Mucosa of gallbladder (tissue), 1 donor: Measurements from ENCODE around the gene LCLAT1. TPM values are rescaled to one million over a fixed set of nuclear protein-coding genes. Genes with fewer than 3 reads are reported as not detected.

Experiments used
- DNase-seq: peaks from one replicate; pipeline ENCODE4 v3.0.0-alpha.2; 2020; ENCODE audit warnings: low spot score
- total RNA-seq: library from RNA; stranded (reverse); gene quantifications from one replicate; pipeline ENCODE4 v1.2.1, GENCODE V29; 2021
- donor health status: DM: no; HTN: no; CAD: no.

LCLAT1 gene
- total RNA-seq: 40.7 TPM

DNA sequence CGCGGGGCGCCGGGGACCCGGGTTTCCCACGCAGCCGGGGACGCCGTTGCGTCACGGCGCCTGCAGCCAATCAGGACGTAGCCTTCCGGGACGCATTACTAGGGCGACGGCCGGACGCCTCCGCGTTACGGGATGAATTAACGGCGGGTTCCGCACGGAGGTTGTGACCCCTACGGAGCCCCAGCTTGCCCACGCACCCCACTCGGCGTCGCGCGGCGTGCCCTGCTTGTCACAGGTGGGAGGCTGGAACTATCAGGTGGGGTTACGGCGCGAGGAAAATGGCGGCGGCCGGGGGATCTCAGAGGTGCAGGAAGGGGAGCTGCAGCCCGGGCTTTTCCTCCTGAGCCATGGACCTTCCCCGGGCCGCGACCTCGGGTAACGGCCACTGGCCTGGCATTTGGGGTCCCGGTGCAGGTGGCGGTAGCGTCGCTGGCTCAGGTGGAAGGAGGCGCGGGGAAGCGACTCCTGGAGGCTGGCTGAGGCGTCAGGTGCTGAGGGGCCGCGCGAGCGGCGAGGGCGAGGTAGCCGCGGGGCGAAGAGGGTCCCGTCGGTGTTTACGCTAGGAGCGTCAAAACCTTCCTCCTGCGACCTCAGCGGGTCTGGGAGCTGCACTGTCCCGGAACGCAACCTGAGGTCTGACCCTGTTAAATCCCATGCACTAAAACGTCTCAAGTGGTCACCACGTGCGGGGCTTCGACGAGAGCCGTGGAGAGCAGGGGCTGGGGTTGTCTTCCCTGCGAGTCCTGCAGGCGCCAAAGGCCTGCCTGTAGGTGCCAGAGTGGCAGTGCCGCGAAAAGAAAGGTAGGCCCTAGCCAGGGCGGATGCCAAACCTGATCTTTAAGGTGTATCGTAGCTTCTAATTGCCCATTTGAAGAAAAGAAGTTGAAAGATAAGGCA, at the start of gene LCLAT1:
TSS of gene LCLAT1 (plus strand) at position 98 of the 897 bp plus-strand sequence. CDS start 78,345 bp downstream, outside the sequence.
- peak; percentile 83 for DNase-seq

DNA sequence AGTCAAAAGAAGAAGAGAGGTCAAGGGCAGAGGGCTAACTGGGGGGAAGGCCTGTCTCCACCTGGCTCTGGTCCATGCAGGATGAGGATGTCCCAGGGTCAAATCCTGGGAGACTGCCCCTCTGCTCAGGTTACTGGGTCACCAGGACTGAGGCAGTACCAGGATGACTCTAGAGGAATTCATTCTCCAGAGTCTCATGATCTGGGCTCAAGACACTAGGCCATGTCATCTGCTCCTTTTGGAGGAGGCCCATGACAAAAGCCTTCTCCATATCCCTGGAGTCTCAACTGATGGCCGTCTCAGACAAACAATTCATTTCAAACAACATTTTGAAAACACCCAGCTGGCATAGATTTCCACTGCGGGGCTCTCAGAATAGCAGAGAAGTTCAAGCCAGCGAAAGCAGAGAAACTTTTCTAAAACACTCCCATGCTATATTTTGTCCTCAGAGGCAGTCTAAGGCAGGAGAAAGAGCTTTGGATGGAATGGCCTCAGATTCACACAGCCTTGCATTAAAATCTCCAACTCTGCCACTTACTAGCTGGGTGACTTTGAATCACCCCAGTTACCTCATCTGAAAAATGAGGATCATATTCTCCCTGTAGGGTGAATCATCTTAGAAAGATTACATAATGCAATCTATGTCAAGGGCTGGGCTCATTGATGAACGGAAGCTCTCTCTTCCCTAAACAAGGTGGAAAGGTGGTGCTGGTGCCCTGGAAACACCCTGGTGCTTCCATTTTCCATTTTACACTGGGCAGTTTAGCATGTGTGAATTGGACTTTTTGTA, 48.8 kb upstream of the LCLAT1 start:
- DNase-seq: no peak

DNA sequence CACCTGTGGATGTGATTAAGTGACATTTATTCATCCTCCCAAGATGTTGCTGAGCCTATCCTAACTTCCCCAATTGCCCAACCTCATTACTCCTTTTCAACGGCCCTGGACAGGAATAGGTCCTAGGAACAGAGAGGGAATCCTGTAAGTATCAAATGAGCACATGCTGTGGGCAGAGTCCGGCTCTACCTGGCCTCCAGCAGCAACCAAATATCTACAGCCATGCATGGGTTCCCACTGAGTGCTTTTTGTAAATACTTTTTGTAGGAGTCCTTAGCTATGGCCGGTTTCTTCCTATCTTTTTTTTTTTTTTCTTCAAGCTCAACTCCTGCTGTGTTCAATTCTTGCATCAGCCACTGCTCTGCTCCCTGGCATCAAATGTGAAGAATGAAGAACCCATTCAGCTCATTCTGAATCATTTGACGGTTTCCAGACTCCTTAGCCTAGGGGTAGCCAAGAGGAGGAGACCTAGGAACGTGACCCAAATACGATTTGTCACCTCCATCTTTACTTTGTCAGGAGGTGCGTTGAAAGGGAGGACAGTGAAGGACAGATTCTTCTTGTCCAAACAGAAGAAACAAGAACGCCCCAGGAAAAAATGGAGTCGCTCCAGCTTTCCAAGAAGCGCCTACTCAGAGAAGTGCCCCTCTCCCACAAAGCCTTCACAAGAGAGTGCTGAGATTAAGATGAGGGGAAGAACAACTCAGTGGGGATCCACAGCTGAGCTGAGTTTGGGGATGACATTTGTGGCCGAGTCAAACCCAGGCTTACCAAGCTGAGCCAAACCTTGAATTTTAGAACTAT, 46.7 kb upstream of the LCLAT1 start:
- no peak for DNase-seq

DNA sequence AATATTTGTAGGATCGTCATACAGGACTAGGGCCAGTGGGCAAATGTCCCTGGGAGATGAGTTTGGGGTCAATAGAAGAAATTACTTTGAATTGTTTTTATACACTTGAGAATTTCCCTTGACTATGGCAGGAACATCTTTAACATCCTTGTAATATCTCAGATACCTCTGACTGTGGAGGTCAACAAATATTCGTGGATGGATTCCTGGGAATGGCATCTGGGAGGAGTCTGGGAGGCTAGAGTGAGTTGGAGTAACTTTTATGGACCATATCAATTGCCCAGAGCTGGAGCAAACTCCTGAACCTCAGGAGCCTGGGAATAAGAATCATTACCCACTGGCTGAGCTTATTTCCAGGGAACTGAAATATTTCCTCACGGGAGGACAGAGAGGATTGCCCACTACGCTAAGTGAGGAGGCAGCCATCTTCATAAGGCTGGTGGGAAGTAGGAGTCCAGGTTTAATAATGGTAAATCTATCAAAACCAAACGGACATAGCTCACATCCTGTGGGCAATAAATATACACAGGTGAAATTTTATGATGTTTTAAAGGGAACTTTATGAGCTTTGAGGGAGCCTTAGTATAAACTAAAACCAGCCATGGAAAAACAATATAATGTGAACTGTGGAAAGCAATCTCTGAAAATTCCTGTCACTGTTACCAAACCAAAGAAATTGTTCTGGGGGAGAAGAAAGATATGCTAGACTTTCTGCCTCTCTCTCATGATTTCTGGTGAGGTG, 44.4 kb upstream of the LCLAT1 start:
- no peak for DNase-seq

DNA sequence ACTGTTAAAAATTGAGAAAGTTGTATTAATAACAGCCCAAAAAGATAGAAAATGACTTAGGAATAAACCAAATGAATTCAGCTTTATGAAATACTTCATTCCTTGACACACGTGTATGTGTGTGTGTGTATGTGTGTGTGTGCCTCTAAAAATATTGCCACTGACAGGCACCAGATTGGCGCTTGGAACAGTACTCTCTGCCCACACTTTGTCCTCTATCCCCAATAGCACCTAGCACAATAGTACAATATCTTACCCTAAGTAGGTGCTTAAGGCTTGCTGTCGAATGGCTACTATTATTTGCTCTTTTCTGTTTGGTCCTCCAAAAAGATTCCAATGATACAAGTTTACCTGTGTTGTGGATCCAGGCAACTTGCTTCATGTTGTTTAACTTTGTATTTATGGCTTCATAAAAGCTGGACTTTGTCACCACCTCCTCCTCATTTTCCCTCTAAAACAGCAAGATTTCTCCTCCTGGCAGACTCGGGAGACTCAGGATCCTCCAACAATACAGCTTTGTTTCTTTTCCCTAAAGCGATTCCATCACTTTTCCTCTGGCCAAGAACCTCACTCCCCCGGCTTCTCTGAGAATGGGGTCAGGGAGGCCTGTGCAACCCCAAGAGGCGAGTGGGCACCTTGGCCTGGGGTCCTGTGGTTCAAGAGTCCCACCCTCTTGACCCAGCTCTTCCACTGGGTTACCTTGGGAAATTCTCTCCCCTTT, 43.3 kb upstream of the LCLAT1 start:
- no peak for DNase-seq

DNA sequence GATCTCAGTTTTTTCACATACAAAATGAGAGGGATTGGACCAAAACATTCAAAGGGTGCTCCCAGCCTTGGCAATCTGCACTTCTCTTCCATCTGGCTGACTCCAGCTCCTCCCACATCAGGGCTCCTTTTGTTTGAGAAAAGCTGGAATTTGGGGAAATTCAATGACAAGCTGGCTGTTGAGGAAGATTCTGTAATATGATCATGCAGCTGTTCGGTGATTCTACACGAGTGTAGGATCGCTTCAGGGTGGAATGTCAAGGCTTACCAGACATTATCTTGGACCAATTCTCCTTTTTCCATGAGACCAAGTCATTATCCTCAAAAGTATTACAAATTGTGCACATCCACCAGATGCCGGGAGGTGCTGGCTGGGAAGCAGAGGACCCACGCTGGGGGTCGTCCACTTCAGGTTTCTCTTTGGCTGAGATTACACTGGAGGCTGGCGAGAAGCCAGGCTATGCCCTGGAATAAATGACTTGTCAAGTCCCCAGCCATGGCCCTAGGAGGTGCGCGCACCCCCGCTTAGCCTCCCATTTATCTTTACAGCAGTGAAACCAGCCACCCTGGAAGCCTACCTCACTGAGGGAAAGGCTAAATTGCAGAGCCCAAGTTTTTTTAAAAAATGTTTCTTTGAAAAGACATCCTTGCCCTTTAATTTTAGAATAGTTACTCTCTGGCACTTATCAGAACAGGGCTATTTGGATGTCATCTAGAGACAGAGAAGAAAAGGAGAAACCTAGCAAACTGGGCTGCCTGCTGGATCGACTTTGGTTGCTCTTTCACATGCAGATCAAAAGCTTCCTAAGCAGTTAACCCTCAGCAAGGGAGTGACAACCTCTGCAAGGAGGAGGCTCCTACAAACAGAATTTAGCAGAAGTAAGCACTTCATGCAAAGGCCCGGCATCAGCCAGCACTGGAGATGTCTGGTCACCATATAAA, 42.5 kb upstream of the LCLAT1 start:
- DNase-seq: no peak

DNA sequence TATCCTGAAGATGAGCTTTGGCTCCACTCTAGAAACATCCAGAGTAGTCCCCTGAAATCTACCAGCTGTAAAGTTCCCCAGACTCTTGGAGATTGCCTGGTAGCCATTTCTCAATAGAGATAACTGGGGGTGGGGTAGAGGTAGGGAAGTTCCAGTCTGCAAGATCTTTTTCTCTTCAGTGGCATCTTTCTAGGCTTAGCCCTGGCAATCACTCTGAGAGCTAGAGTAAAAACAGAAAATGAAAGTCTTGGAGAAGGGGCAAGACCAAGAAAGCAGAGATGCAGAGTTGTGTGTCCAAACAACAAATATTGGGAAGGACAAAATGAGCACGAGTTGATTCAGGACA, 41.8 kb upstream of the LCLAT1 start:
- DNase-seq: no peak

DNA sequence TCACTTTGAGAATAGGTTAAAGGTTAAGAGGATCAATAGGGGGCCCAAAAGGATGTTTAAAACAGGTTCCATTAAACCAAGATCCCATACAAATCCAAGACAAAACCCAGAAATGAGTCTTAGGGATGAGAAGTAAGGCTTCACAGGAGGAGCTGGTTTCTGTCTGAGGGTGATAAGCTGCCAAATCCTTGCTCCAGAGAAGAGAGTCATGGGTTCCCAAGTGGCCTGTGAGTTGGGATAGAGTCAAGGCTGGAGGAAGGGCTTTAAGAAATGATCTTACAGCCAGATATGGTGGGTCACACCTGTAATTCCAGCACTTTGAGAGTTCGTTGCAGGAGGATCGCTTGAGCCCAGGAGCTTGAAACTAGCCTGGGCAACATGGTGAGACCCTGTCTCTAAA, 40.2 kb upstream of the LCLAT1 start:
- DNase-seq: no peak

DNA sequence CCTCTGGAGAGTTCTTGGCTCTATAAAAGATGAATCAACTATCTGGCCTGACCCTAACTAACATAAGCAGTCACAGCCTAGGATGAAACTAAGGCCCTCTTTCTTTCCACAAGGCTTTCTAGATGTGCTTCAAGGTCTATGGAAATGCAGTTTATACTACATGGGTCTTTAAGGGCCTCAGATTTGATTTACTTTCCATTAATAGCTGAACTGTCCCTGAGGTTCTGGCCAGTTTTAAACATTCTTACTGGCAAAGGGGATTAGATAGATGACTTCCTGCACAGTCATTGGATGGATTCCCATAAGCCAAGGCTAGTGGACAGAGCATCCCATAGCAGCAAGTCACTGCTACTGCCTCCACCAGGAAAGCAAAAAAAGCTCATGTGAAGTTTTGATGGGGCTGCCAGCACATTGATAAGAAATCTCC, 38.1 kb upstream of the LCLAT1 start:
- DNase-seq: no peak

DNA sequence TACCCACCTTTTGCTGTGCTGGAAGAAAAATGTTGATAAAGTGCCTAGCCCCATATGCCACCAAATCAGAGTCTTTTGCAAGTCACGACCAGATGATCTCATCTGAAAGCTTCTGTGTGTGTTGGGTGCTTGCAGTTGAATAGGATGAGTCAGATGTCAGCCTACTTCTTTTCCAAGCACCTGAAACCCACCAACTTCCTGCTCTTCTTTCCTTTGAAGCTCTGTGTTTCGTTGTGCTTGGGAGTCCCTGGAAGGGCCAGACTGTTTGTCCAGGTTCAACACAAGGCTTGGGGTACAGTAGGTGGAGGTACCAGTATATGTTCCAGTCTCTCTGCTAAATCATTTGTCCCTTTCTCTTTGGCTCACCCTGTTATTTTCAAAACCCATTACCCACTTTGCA, 36.8 kb upstream of the LCLAT1 start:
- no peak for DNase-seq

DNA sequence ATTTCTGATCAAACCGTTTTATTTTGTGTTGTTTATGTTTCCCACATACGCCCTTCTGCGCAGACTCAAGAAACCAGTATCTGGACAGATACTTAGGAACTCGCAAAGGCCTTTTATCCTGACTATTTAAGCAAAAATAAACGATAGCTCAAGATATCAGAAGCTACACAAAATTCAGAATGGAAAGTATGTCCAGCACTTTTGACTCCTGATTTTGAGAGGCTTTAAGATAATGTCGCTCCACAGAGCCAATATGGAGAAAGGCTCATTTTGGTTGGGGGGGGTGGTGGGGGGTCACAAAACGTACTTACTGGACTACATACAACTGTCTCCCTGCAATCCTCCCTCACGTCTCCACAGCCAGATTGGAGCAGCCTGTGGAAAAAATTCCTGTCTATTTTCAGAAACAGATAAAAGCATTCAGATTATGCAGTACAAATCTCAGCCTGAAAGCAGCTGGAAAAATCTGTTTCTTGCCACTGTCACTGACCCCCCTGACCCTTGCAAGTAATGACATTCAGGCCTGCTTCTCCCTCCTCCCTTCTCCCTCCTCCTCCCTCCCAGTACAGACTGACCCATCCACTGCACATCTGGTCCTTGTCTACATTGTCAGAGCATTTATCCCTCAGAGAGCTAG, 34.9 kb upstream of the LCLAT1 start:
- peak; percentile 63 for DNase-seq

DNA sequence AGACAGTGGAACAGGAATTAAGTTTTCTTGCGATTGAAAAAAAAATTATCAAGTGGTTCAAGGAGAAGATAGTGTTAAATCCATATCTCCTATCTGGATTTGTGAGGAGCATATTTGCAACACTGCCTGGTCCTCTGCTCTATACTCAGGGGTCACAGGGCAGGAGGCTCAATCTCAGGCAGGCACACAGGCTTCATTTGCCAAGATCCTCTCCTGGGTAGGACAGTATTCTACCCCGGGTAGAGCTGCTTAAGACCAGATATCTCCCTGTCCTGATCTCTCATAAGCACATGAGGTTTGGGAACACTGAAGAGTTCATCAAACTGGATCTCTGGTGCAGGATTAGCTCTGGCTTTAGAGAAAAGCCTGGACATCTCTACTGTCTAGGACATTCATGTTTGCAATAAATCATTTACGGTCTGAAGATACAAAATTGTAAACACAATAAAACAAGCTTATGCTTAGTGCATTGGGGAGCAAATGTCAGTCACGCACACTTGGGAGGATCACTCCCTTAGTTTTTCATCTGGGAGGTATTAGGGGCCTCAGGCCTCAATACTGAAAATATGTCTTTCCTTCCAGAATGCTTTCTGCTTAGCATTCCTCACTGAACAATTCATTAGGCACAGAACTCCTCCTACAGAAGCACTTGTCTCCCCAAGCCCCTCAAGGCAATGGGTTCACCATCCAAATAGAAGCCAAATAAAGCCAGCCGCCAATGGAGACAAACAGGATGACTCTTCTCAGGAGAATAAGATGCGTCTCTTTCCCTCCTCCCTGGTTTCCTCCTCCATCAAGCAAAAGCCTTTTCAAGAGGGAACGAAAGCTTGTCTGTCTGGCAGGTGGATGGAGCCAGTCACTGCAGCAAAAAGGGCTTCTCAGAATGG, 34.1 kb upstream of the LCLAT1 start:
- DNase-seq: no peak

DNA sequence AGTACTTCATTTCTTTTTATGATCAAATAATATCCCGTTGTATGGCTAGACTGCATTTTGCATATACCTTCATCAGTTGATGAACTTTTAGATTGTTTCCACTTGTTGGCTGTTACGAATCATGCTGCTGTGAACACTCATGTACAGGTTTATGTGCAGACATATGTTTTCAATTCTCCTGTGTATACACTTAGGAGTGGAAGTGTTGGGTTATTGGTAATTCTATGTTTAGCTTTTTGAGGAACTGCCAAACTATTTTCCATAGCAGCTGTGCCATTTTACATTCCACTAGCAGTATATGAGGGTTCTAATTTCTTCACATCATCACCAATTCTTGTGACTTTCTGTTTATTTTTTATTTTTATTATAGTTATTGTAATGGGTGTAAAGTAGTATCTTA, 32.1 kb upstream of the LCLAT1 start:
- no peak for DNase-seq

DNA sequence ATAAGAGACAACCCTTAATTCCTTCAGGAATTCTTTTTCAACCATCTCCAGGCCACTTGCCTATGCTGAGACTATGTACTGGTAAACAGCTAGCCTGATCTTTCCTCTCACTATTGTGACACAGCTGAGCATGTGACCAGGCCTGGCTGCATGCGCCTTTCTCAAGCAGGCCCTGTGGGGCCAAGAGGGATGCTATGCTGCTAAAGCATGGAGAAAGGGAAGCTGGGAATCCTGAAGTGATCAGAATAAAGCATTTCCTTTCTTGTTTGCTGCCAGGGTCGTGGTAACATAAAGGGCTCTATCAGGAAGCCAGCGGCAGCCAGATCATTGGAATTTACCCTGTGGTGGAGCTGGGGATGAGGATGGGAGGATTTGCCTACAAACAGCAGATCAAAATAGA, 29.8 kb upstream of the LCLAT1 start:
- DNase-seq: peak; percentile 67

DNA sequence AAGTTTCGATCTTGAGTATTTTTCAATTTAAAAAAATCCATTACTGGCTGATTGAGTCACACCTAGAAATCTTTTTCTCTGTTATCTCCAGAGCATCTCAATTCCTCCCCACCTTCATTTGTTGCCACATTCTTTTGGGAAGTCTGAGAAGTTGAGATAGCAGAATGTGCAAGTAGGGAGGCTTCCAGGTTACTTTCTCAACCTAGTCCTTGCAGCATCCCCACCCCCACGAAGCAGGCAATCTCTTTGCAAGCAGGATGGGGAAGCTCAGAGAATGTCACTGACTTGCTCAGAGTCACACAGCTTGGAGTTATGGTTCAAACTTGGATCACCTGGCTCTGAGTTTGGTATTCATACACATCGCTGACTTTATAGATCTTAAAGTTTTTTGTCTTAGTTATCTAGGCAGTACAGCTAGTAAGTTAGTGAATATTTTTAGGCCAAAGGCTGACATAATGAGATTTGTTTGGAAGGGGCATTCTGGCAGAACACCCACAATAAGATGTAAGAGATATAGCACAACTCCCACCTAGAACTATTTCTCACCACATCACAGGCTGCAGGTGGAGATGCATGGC, 25.9 kb upstream of the LCLAT1 start:
- DNase-seq: no peak

DNA sequence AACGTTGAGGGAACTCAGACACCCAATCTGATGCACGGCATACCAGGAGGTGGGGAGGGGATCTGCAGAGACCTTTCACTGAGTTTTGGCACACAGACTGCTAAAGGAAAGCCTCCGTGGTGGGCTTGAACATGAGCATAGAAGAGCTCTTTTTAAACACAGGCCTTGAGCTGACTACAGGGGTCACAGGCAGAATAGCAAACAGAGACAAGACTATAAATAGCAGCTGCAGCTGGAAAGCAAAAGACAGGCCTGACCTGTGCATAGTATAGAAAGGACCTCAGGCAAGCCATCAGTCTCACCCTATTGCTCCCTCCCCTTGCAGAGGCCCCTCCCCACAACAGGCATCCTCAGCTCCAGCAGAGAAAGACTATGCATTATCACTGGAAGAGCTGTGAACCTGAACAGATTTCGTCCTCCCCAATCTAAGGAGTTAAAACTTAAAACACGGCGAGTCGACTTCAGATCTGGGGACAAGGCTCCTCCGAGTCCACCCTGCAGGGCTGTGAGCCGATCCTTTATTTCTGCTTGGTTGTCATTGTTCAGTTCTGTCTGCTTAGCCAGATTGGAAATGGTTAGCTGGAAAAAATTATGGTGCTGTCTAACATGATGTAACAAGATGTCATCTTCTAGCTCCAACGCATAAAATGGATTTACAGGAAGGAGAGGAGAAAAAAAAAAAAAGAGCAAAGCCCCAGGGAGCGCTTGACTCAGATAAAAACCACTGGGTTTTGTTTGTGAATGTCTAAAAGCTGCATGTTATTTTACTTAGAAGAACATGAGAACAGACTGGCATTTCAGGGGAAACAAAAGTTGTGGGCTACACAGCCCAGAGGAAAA, 25.2 kb upstream of the LCLAT1 start:
- no peak for DNase-seq
